Left lung (tissue), 10 donors: ENCODE results near the gene ACAT2. TPM values are rescaled to one million over a fixed set of nuclear protein-coding genes. Genes with fewer than 3 reads are reported as not detected.

Experiments used
- ATAC-seq: fragments of 200-7000 bp; cut with Tn5 transposase; one replicate; pipeline ENCODE4 v1.9.1; 2020; ENCODE audit warnings: moderate library complexity
- DNase-seq, 4 donors: peaks; one replicate each; pipeline ENCODE4 v3.0.0-alpha.2; 2013 to 2020
- H3K27ac ChIP-seq, 2 donors: fragments of 200-600 bp; sonication (generic) in 1 of 2; one replicate each; pipeline versions ENCODE4 v1.5.0 to v1.8.0; 2020 to 2021
- H3K27me3 ChIP-seq, 2 donors: fragments of 200-600 bp; sonication (generic) in 1 of 2; one replicate each; pipeline versions ENCODE4 v1.5.0 to v1.8.0; 2020 to 2021
- H3K36me3 ChIP-seq, 2 donors: fragments of 200-600 bp; sonication (generic) in 1 of 2; one replicate each; pipeline versions ENCODE4 v1.5.0 to v1.8.0; 2020 to 2021
- H3K4me1 ChIP-seq, 2 donors: fragments of 200-600 bp; one replicate each; pipeline ENCODE4 v1.8.0; 2021
- H3K4me3 ChIP-seq, 2 donors: fragments of 200-600 bp; sonication (generic) in 1 of 2; one replicate each; pipeline versions ENCODE4 v1.5.0 to v1.8.0; 2020 to 2021; ENCODE audit warnings: mild to moderate bottlenecking in 1 of 2
- H3K9me3 ChIP-seq, 2 donors: fragments of 200-600 bp; sonication (generic) in 1 of 2; one replicate each; pipeline versions ENCODE4 v1.5.0 to v1.8.0; 2020 to 2021
- intact Hi-C, 2 donors: fragments of 100-400 bp; cut with DNase I; formaldehyde crosslinking; loops; one replicate each; pipeline versions ENCODE4 v1.11.2 to v1.14.2; 2022
- polyA plus RNA-seq, 6 donors: library from polyadenylated mRNA; unstranded; fragments of 120-200 nt; gene quantifications; one replicate each; pipeline ENCODE4 v1.2.1, GENCODE V29; 2013; ENCODE audit not compliant: insufficient read length in 6 of 6
- total RNA-seq, 2 donors: library from RNA; stranded (reverse); fragmentation: NEBNext Ultra II Directional; extraction: Animal tissue kit (Norgen Biotek cat#: 25700); gene quantifications; one replicate each; pipeline ENCODE4 v1.2.1, GENCODE V29; 2021
- TF ChIP-seq, protein P1 (sequence below), 2 donors: fragments of 200-600 bp; sonication (generic) in 1 of 2; IDR thresholded peaks; one replicate each; pipeline versions ENCODE4 v1.5.0 to v1.8.0; 2021; ENCODE audit warnings: antibody characterized with exemption in 2 of 2
- donor health status: DM: no; HTN: yes; CAD: no.
- donor health status: DM: no; HTN: no; CAD: no.

ACAT2 gene
- total and polyA plus RNA-seq, 8 donors = 25.2 to 116 (median 30.9) TPM

DNA sequence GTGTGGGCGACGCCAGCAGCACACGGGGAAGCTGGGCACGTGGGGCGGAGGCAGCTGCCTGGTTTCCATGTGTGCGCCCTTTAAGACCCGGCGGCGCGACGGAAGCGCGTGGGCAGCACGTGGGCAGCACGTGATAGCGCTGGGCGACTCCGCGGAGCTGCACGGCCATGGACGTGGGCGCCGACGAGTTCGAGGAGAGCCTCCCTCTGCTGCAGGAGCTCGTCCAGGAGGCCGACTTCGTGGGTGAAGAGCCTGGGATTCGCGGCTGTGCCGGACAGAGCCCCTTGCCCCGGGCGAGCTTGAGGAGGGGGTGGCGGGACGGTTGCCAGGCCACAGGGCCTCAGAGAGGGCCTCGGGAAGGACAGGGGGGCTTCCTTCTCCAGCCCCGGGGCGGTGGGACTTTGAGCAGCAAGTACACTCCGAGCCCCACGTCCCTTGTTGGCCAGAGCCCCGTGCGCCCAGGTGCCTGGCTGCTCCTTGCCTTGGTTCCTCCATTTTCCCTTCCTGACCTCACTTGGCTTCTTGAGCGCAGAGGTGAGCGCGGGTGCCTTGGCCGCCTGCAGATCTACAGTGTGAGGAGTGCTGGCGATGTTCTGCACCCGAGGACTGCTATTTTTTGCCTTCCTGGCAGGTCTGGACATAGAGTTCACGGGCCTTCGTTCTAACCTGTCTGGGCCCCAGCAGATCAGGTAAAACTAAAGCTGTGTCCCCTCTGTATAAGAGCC is 38.5 kb downstream of the ACAT2 start, which contains the start of gene PNLDC1:
Gene PNLDC1, plus strand, starts transcription at position 136 of the 725 bp plus-strand sequence. Its CDS starts 32 bp downstream, at position 168.
- DNase-seq (no peak), ATAC-seq (no peak)
- Histone ChIP-seq H3K27me3 (no peaks in the 10 kb centered on the region), H3K4me3 (no peak within 1 kb of the TSS), H3K4me1 (peaks cover 7 to 10% of the 10 kb centered on the region in 2 donors), H3K27ac (no peak within 1 kb of the TSS), H3K36me3 (peaks cover 0 to 48% of the 10 kb centered on the region in 2 donors), H3K9me3 (no peaks in the 10 kb centered on the region)
- intact Hi-C loops = no loop called here
- TF ChIP-seq, protein P1, sequence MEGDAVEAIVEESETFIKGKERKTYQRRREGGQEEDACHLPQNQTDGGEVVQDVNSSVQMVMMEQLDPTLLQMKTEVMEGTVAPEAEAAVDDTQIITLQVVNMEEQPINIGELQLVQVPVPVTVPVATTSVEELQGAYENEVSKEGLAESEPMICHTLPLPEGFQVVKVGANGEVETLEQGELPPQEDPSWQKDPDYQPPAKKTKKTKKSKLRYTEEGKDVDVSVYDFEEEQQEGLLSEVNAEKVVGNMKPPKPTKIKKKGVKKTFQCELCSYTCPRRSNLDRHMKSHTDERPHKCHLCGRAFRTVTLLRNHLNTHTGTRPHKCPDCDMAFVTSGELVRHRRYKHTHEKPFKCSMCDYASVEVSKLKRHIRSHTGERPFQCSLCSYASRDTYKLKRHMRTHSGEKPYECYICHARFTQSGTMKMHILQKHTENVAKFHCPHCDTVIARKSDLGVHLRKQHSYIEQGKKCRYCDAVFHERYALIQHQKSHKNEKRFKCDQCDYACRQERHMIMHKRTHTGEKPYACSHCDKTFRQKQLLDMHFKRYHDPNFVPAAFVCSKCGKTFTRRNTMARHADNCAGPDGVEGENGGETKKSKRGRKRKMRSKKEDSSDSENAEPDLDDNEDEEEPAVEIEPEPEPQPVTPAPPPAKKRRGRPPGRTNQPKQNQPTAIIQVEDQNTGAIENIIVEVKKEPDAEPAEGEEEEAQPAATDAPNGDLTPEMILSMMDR (IDR thresholded peaks at IDR 0.05) = no peak

DNA sequence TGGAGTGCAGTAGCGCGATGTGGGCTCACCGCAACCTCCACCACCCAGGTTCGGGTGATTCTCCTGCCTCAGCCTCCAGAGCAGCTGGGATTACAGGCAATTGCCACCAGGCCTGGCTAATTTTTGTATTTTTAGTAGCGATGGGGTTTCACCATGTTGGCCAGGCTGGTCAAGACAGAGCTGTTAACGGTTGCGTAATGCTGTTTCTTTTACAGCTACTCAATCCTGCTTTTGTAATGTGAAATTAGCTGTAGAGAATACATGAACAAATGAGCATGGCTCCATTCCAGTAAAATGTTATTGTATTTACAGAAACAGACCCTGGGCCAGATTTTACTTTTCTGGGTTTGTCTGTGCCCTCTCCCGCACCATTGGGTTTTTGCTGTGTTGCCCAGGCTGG is 40.1 kb downstream of the ACAT2 start:
- no peaks in the 10 kb centered on the region for H3K9me3 ChIP-seq
- H3K4me1 ChIP-seq = peaks cover 7 to 10% of the 10 kb centered on the region in 2 donors
- H3K36me3 ChIP-seq = peaks cover 0 to 32% of the 10 kb centered on the region in 2 donors
- DNase-seq (peak in 2 of 4 donors; percentile 14 to 37), ATAC-seq (peak; percentile 38)
- no peaks in the 10 kb centered on the region for H3K27me3 ChIP-seq
- H3K4me3 ChIP-seq = no peak overlapping the region
- no peak overlapping the region for H3K27ac ChIP-seq
- TF ChIP-seq, protein P1 (IDR thresholded peaks at IDR 0.05) = no peak
- intact Hi-C loops = no loop called here

DNA sequence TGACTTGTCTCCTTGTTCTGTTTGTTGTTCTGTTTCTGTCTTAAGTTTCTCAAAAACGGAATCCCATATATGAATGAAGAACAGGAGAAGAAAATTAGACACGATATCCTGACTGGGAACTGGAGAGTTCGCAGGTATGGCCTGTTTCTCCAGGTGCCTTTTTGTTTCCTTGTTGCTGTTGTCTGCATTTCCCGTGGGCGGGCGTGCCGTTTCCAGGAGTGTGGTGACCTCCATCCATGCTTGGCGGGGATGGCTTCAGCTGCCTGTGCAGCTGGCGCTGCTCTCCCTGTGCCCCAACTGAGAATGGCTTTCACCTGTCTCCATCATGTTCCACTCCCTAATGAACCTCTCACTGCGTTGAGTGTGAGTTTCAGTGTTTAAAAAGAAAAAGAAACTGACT is 42.7 kb downstream of the ACAT2 start:
- DNase-seq = no peak
- Histone ChIP-seq H3K4me3 (no peak overlapping the region), H3K4me1 (peaks cover 7 to 10% of the 10 kb centered on the region in 2 donors), H3K9me3 (no peaks in the 10 kb centered on the region), H3K27me3 (no peaks in the 10 kb centered on the region), H3K27ac (no peak overlapping the region), H3K36me3 (peaks cover 0 to 7% of the 10 kb centered on the region in 2 donors)
- intact Hi-C loops = no loop called here
- TF ChIP-seq, protein P1 (IDR thresholded peaks at IDR 0.05) = no peak
- ATAC-seq = no peak

DNA sequence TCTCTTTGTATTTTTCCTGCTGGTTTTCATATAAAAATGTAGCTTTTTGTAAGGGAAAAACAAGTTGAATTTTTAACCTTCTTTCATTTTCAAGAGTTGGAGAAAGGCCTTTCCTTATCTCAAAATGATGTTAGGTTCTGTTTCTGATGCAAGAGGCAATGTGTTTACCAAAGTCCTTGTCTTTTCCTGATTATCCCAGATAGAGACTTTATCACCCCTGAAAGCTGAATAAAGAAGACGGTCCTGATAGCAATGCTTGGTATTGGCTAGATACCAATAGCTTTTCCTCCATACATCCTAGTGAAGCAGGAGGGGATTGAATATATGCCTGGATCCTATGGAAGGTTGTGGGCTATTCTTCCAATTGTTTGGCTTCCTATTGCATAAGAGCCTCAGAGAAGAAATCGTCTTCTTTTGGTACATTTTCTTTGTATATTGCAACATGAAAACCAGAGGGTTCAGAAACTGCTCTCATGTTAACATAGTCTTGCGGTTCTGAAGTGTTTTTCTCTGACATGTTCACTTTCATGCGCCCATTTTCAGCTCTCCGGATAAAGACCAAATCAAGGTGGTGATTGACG is 43.7 kb downstream of the ACAT2 start:
- no peak for ATAC-seq
- no peak for DNase-seq
- Histone ChIP-seq H3K27me3 (no peaks in the 10 kb centered on the region), H3K36me3 (no peaks in the 10 kb centered on the region), H3K4me1 (peaks cover 7 to 10% of the 10 kb centered on the region in 2 donors), H3K27ac (no peak overlapping the region), H3K9me3 (no peaks in the 10 kb centered on the region), H3K4me3 (no peak overlapping the region)
- intact Hi-C loops = no loop called here
- TF ChIP-seq, protein P1 (IDR thresholded peaks at IDR 0.05) = no peak

DNA sequence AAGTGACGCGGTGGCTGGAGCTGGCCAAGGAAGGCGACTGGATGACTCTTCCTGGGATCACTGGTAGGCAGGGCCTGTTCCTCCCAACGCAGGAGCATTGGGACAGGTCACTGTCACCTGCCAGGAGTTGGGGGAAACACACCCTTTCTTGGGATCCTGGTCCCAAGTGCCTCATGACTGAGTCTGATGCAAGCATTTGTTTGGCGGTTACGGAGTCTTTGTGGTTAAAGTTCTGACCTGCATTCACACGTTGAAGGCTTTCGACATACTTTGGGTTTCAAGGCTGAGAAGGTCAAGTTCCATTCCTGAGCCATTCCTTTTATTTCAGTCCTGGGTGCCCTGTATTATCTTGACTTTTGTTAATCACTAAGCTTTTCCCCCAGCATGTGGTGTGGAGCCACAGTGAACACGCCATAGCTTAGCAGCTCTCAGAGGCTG is 44.2 kb downstream of the ACAT2 start:
- intact Hi-C loops = no loop called here
- H3K27ac ChIP-seq = no peak overlapping the region
- no peak for ATAC-seq

More for the DNA sequence above, 44.2 kb downstream of the ACAT2 start:
- Histone ChIP-seq H3K4me1 (peaks cover 7 to 10% of the 10 kb centered on the region in 2 donors), H3K36me3 (no peaks in the 10 kb centered on the region), H3K27me3 (no peaks in the 10 kb centered on the region), H3K9me3 (no peaks in the 10 kb centered on the region), H3K4me3 (no peak overlapping the region)
- TF ChIP-seq, protein P1 (IDR thresholded peaks at IDR 0.05) = no peak
- no peak for DNase-seq
